Measurements from ENCODE around the gene SYTL1. TPM values are rescaled to one million over a fixed set of nuclear protein-coding genes. Genes with fewer than 3 reads are reported as not detected.

The SYTL1 gene
- total and polyA plus RNA-seq, 9 of the 15 experiments (the other 6 are each of a cell fraction or from before 2014, with no cell fraction given) = 0.04 to 9.3 (median 1.7) TPM

GRCh38 chr1:27364696-27365371 is 23.0 kb downstream of the SYTL1 start (continued):
- no peak for TF ChIP-seq ARID3B (CRISPR knock-in tag; IDR thresholded peaks at IDR 0.05; ENCODE audit: borderline replicate concordance)
- no peak for TF ChIP-seq HBP1 (CRISPR knock-in tag; IDR thresholded peaks at IDR 0.05)
- TF ChIP-seq ZBTB5 (IDR thresholded peaks at IDR 0.05) = no peak

All from K562 (cell line).